Stimulated activated CD4-positive, alpha-beta T cell treated with anti-CD3 and anti-CD28 coated beads, Interleukin-12 subunit alpha, Interleukin-12 subunit beta, amount 100 ng/mL, for 48 hours (primary cell): ENCODE measurements around the gene CDHR1.

Experiments
- DNase-seq, 3 donors: peaks; one replicate each; pipeline ENCODE4 v3.0.0-alpha.2; 2020; ENCODE audit warnings: low read depth in 2 of 3, low spot score in 1 of 3

CDHR1 gene

GRCh38 chr10:84226616-84227015 is 32.3 kb downstream of the CDHR1 start:
- no peak for DNase-seq

- DNase-seq = no peak
Measured at GRCh38 chr10:84227810-84228209, 33.5 kb downstream of the CDHR1 start.

GRCh38 chr10:84230359-84230758 is 36.0 kb downstream of the CDHR1 start:
- DNase-seq = no peak

- DNase-seq = no peak
Measured at GRCh38 chr10:84232376-84232775, 38.0 kb downstream of the CDHR1 start.

GRCh38 chr10:84233940-84234339 is 39.6 kb downstream of the CDHR1 start:
- no peak for DNase-seq

- DNase-seq = no peak
Measured at GRCh38 chr10:84234479-84234878, 40.1 kb downstream of the CDHR1 start.

- DNase-seq = no peak
Measured at GRCh38 chr10:84235096-84235495, 40.8 kb downstream of the CDHR1 start.

- DNase-seq = no peak
Measured at GRCh38 chr10:84236807-84237198, 42.5 kb downstream of the CDHR1 start.

GRCh38 chr10:84237199-84238051 is 43.1 kb downstream of the CDHR1 start:
- DNase-seq = no peak

GRCh38 chr10:84238909-84239308 is 44.6 kb downstream of the CDHR1 start:
- DNase-seq = no peak

GRCh38 chr10:84241185-84241790 is 47.0 kb downstream of the CDHR1 start, which contains the start of gene LRIT1:
TSS of gene LRIT1 (minus strand) at chr10:84241546. CDS start at chr10:84241439, 107 bp downstream.
- no peak for DNase-seq

- no peak for DNase-seq
Measured at GRCh38 chr10:84243759-84244158, 49.4 kb downstream of the CDHR1 start.

GRCh38 chr10:84244651-84245270 is 50.4 kb downstream of the CDHR1 start, which contains the start of gene RGR:
TSS of gene RGR (plus strand) at chr10:84245053. CDS start at chr10:84245091, 38 bp downstream.
- no peak for DNase-seq

GRCh38 chr10:84247496-84247895 is 53.2 kb downstream of the CDHR1 start:
- no peak for DNase-seq

- no peak for DNase-seq
Measured at GRCh38 chr10:84248794-84249193, 54.5 kb downstream of the CDHR1 start.

GRCh38 chr10:84254552-84255478 is 60.5 kb downstream of the CDHR1 start:
- no peak for DNase-seq

GRCh38 chr10:84256510-84257342 is 62.4 kb downstream of the CDHR1 start:
- peak; percentile 45 to 68 (median 46) for DNase-seq

GRCh38 chr10:84257343-84258020 is 63.1 kb downstream of the CDHR1 start:
- no peak for DNase-seq

GRCh38 chr10:84258034-84258695 is 63.8 kb downstream of the CDHR1 start:
- DNase-seq = no peak
